ENCODE results near the gene ST8SIA3.

ST8SIA3 gene, protein sequence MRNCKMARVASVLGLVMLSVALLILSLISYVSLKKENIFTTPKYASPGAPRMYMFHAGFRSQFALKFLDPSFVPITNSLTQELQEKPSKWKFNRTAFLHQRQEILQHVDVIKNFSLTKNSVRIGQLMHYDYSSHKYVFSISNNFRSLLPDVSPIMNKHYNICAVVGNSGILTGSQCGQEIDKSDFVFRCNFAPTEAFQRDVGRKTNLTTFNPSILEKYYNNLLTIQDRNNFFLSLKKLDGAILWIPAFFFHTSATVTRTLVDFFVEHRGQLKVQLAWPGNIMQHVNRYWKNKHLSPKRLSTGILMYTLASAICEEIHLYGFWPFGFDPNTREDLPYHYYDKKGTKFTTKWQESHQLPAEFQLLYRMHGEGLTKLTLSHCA

DNA sequence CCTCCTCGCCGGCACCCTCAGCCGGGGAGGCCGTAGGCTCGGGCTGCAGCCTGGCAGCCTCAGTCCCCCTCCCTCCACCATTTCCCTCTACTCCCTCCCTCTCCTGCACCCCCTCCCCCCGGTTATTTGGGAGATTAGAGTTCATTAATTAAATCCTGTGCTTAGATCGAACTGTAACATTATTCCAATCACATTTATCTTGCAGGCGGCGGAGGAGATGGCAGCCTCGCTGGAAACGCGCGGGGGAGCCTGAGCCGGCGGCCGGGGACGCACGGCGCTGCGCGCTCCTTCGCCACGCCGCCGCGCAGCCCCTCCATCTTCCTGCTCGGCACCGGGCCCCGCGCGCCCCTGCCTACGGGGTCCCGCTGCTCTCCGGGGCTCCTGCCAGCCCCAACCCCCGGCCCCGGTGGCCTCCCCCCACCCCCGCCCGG lies at the start of gene ST8SIA3:
ST8SIA3 (plus strand) TSS at position 287 of the 431 bp plus-strand sequence. CDS start 290 bp downstream, outside the sequence.
- TF ChIP-seq, protein P1, sequence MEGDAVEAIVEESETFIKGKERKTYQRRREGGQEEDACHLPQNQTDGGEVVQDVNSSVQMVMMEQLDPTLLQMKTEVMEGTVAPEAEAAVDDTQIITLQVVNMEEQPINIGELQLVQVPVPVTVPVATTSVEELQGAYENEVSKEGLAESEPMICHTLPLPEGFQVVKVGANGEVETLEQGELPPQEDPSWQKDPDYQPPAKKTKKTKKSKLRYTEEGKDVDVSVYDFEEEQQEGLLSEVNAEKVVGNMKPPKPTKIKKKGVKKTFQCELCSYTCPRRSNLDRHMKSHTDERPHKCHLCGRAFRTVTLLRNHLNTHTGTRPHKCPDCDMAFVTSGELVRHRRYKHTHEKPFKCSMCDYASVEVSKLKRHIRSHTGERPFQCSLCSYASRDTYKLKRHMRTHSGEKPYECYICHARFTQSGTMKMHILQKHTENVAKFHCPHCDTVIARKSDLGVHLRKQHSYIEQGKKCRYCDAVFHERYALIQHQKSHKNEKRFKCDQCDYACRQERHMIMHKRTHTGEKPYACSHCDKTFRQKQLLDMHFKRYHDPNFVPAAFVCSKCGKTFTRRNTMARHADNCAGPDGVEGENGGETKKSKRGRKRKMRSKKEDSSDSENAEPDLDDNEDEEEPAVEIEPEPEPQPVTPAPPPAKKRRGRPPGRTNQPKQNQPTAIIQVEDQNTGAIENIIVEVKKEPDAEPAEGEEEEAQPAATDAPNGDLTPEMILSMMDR (conservative IDR thresholded peaks at IDR 0.05; ENCODE audit: low read depth, low read length), result no peak
- no peak for DNase-seq (ENCODE audit: low read depth)
- H3K4me3 ChIP-seq (ENCODE audit: low read length), result no peak within 1 kb of the TSS

DNA sequence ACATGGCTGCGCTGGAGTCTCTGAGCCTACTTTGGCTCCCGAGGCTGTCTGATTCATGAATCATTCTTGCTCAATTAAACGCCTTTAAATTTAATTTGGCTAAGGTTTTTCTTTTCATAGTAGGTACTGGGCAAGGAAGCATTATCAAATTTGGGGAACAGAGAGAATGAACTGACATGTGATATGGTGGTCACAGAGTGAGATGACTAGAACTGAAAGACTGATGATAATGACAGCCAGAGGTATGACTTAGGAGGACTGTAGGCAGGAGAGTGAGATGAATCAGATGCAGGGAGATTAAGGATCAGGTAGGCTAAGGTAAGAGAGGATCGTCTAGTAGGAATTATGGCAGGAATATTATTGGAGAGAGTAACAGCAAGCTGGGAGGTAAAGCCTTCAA lies 40.9 kb upstream of the ST8SIA3 start:
- TF ChIP-seq, protein P1 (conservative IDR thresholded peaks at IDR 0.05; ENCODE audit: low read depth, low read length), result no peak
- no peak for DNase-seq (ENCODE audit: low read depth)
- H3K4me3 ChIP-seq (ENCODE audit: low read length), result no peak overlapping the region

DNA sequence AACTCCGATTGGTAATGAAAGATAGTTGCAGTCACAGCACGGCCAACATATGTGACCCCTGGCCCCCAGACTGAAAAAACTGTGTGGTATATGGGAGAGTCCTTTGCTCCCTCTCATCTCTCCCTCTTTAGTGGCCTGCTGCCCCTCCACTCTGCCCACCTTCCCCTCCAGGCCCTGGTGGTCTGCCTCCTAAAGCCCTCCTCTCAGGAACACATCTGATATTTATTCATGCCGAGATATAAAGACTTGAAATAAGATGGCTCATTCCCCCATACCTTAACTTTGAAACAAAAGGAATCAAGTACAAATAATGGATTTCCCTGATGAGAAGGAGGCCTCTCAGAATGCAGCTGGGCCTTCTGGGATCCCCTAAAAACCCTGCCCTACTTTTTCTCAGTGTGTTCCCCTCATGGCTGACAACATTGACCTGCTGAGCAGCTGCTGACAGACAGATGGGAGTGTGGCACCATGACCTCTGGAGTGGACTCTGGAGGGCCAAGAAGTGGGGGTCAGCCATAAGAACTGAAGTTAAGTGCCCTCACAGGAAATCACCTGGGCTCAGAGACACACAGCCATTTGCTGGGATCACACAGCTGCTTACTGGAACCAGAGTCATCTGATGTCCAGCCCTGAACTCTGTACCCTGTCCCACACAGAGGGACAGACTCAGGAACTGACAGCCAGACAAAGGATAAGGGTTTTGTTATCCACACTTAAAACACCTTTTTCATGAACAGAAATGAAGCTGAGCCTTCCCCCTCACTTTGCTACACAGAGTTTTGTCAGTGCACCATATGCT lies 39.8 kb upstream of the ST8SIA3 start:
- no peak for DNase-seq (ENCODE audit: low read depth)
- TF ChIP-seq, protein P1 (conservative IDR thresholded peaks at IDR 0.05; ENCODE audit: low read depth, low read length), result no peak
- H3K4me3 ChIP-seq (ENCODE audit: low read length), result no peak overlapping the region

DNA sequence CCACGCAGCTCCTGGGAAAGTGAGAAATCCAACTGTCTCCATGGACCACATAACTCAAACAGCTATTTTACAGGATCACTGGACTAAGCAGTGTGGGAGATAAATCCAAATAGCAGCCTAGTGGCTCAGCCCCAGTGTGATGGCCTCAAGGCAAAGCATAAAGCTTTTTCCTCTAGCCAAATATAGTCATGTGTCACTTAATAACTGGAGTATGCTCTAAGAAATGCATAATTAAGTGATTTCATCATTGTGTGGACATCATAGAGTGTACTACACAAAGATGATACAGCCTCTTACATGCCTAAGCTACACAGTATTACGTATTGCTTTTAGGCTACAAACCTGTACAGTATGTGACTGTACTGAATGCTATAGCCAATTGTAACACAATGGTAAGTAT lies 31.8 kb upstream of the ST8SIA3 start:
- H3K4me3 ChIP-seq (ENCODE audit: low read length), result no peak overlapping the region
- TF ChIP-seq, protein P1 (conservative IDR thresholded peaks at IDR 0.05; ENCODE audit: low read depth, low read length), result no peak

DNA sequence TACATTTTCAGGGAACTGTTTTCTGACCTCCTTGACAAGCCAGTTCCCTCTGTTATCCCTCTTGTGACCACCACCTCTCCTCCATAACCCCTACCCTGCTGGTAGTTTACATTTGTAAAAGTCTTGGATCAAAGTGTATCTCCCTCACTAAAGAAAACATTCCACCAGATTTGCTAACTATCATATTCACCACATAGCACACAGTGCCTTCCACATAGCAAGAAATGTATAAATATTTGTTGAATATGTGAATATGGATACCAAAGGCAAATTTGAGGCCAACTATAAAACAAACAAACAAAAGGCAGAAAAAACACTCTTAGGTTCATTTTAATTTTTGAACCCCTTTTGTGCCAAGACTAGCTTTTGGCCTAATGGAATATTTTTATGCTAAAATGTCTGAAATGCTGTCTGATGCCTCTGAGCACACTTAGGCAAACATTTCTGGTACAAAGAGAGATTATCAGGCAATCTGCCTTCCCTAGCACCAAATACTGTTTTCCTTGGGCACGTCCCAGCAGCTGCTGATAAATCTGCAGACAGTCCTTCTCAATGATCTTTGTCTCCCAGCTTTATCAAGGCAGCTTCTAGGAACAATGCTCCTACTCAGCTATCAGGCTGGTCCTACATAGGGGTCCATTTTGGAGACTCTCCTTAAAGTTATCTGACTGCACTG lies 26.7 kb upstream of the ST8SIA3 start:
- no peak for DNase-seq (ENCODE audit: low read depth)
- TF ChIP-seq, protein P1 (conservative IDR thresholded peaks at IDR 0.05; ENCODE audit: low read depth, low read length), result no peak
- no peak overlapping the region for H3K4me3 ChIP-seq (ENCODE audit: low read length)

More for the DNA sequence above, 31.8 kb upstream of the ST8SIA3 start:
- no peak for DNase-seq (ENCODE audit: low read depth)

DNA sequence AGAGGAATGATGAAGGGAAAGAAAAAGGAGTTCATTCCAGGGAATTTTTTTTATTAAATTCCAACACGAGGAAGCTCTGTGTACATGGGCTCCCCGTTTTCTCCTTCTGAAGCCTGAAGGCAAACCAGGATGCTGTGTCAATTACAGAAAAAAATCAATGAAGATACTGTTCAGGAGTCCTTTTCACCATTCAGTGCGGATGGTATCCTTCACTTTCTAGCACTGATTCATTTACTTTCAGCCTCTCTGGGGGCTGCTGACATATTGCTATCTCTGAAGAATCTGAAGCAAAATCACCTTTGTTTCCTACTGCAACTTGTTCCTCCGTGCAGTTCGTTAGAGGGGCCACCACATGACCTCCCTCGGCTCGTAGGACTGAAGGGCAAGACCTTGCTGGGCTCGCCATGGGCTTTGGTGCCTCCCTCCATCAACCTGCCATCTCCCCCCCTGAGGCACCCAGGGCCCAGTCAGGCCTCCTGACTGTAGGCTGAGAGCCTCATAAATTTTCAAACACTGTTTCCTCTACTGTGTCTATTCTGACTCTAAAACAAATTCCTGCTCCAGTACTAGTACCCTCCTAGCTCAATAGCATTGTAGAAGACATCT lies 25.5 kb upstream of the ST8SIA3 start:
- no peak overlapping the region for H3K4me3 ChIP-seq (ENCODE audit: low read length)
- TF ChIP-seq, protein P1 (conservative IDR thresholded peaks at IDR 0.05; ENCODE audit: low read depth, low read length), result no peak
- no peak for DNase-seq (ENCODE audit: low read depth)

Measured in retinal pigment epithelial cell (primary cell).